ENCODE results near the gene NR4A3. TPM values are rescaled to one million over a fixed set of nuclear protein-coding genes. Genes with fewer than 3 reads are reported as not detected.

Gene NR4A3
- total RNA-seq, 1 experiment from 2014 or later = 0.24 TPM

DNA sequence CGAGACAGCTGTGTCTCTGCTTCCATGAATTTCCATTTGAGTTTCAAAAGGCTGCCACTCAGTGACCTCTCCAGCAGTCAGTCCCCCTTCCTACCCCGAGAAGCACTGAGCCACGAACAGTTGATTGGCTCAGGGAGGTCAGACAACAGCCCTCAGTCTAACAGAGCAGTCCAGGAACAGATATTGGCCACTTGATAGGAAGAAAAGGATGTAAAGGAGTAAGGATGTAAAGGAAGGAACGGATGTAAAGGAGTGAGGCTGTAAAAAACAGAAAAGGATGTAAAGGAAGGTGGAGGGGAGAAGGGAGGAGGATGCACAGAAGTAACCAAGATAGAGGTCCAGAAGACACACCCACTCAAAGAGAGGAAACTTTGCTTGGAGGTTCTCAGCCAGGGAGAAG lies 3.2 kb upstream of the NR4A3 start:
- Histone ChIP-seq H3K27me3 (ENCODE audit: insufficient read depth, low read length) (peaks cover 14% of the 10 kb centered on the region; the same call in 1 of the 2 replicates), H3K79me2 (ENCODE audit: insufficient read depth, low read length) (no peaks in the 10 kb centered on the region), H3K9ac (ENCODE audit: extremely low read depth, insufficient read length, low read length) (no peak overlapping the region), H3K4me1 (ENCODE audit: insufficient read depth, low read length) (peaks cover 9% of the 10 kb centered on the region), H3K18ac (ENCODE audit: insufficient read length, low read depth, low read length) (no peak overlapping the region), H4K91ac (ENCODE audit: insufficient read length, low read depth, low read length) (no peak overlapping the region), H3K56ac (ENCODE audit: insufficient read length, low read depth, low read length) (no peak overlapping the region), H4K8ac (replicated peaks; ENCODE audit: insufficient read length, low read depth, low read length) (no peak overlapping the region), H2BK20ac (ENCODE audit: low read depth, low read length, poor library complexity, severe bottlenecking) (no peak overlapping the region), H2AK5ac (ENCODE audit: insufficient read length, low read length) (no peak overlapping the region), H3K27ac (ENCODE audit: insufficient read length, low read depth, low read length) (no peak overlapping the region), H3K14ac (ENCODE audit: insufficient read depth, low read length) (no peak overlapping the region; the same call in 1 of the 2 replicates), H4K20me1 (ENCODE audit: control insufficient read depth, insufficient read depth, insufficient read length) (no peaks in the 10 kb centered on the region), H3K23ac (ENCODE audit: insufficient read length, low read depth, low read length) (no peak overlapping the region), H3K4ac (ENCODE audit: low read depth, low read length) (no peak overlapping the region), H3T11ph (ENCODE audit: low read length) (no peak overlapping the region), H3K4me2 (ENCODE audit: insufficient read depth, insufficient read length, low read length) (peak overlapping the region; percentile 39), H3K23me2 (ENCODE audit: insufficient read length, low read depth, low read length, poor library complexity, severe bottlenecking) (peaks cover 33% of the 10 kb centered on the region), H3K79me1 (ENCODE audit: insufficient read depth, low read depth, low read length, poor library complexity, severe bottlenecking) (no peaks in the 10 kb centered on the region), H2AFZ (ENCODE audit: low read length) (no peak overlapping the region), H3K9me3 (ENCODE audit: control insufficient read depth, low read depth, low read length) (no peaks in the 10 kb centered on the region), H2BK5ac (ENCODE audit: insufficient read length, low read length) (no peak overlapping the region), H4K5ac (ENCODE audit: insufficient read length, low read depth, low read length) (no peak overlapping the region), H2BK12ac (ENCODE audit: insufficient read length, low read depth, low read length) (no peak overlapping the region), H2BK15ac (ENCODE audit: low read depth, low read length) (no peak overlapping the region), H2BK120ac (ENCODE audit: low read depth, low read length, poor library complexity, severe bottlenecking) (no peak overlapping the region)
- TF ChIP-seq, protein P1, sequence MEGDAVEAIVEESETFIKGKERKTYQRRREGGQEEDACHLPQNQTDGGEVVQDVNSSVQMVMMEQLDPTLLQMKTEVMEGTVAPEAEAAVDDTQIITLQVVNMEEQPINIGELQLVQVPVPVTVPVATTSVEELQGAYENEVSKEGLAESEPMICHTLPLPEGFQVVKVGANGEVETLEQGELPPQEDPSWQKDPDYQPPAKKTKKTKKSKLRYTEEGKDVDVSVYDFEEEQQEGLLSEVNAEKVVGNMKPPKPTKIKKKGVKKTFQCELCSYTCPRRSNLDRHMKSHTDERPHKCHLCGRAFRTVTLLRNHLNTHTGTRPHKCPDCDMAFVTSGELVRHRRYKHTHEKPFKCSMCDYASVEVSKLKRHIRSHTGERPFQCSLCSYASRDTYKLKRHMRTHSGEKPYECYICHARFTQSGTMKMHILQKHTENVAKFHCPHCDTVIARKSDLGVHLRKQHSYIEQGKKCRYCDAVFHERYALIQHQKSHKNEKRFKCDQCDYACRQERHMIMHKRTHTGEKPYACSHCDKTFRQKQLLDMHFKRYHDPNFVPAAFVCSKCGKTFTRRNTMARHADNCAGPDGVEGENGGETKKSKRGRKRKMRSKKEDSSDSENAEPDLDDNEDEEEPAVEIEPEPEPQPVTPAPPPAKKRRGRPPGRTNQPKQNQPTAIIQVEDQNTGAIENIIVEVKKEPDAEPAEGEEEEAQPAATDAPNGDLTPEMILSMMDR (conservative IDR thresholded peaks at IDR 0.05) = no peak
- H3K9me3 Mint-ChIP-seq = peaks cover 0 to 3% of the 10 kb centered on the region in 2 experiments; a peak in 2 of 5 replicates
- WGBS (ENCODE audit: extremely low coverage, insufficient read length, low lambda C conversion rate) = 100% methylated on average over 1 of the region's 4 CpGs
- peaks cover 38% of the 10 kb centered on the region for H3K27me3 Mint-ChIP-seq (ENCODE audit: low read depth)
- DNase-seq = no peak
- peak overlapping the region in 2 of 3 experiments; percentile 3 to 7; a peak in 1 of 7 replicates for H3K27ac Mint-ChIP-seq
- H3K4me3 Mint-ChIP-seq = peak overlapping the region; percentile 86 to 96
- peaks cover 0 to 2% (median 0%) of the 10 kb centered on the region in 3 experiments; a peak in 2 of 7 replicates for H3K36me3 Mint-ChIP-seq (ENCODE audit: insufficient read depth in 1 of 3, low read depth in 3 of 3)
- H3K4me1 Mint-ChIP-seq = peaks cover 46 to 49% of the 10 kb centered on the region in 2 experiments

All from H9 (cell line).